ENCODE data around the gene DNAJB8. TPM values are rescaled to one million over a fixed set of nuclear protein-coding genes. Genes with fewer than 3 reads are reported as not detected.

DNAJB8 gene
- polyA plus RNA-seq, 1 experiment: not detected

GRCh38 chr3:128439226-128439625 lies 27.5 kb downstream of the DNAJB8 start:
- no peak for DNase-seq (ENCODE audit: low read depth, low spot score)
- ChIA-PET CTCF (no interaction called here), POLR2A (no interaction called here)
- Histone ChIP-seq H3K27me3 (ENCODE audit: control insufficient read depth, insufficient read depth, low read length) (peaks cover 46% of the 10 kb centered on the region), H3K9me3 (ENCODE audit: control insufficient read depth, insufficient read depth, low read length) (0 out of 2 replicates have a peak, but pooled peaks cover 3% of the 10 kb centered on the region), H3K27ac (ENCODE audit: low read depth, low read length) (no peak overlapping the region), H3K4me3 (ENCODE audit: low read depth, low read length) (no peak overlapping the region)
- TF ChIP-seq, protein P1, sequence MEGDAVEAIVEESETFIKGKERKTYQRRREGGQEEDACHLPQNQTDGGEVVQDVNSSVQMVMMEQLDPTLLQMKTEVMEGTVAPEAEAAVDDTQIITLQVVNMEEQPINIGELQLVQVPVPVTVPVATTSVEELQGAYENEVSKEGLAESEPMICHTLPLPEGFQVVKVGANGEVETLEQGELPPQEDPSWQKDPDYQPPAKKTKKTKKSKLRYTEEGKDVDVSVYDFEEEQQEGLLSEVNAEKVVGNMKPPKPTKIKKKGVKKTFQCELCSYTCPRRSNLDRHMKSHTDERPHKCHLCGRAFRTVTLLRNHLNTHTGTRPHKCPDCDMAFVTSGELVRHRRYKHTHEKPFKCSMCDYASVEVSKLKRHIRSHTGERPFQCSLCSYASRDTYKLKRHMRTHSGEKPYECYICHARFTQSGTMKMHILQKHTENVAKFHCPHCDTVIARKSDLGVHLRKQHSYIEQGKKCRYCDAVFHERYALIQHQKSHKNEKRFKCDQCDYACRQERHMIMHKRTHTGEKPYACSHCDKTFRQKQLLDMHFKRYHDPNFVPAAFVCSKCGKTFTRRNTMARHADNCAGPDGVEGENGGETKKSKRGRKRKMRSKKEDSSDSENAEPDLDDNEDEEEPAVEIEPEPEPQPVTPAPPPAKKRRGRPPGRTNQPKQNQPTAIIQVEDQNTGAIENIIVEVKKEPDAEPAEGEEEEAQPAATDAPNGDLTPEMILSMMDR (IDR thresholded peaks at IDR 0.05; ENCODE audit: low read depth, low read length): no peak

DNA sequence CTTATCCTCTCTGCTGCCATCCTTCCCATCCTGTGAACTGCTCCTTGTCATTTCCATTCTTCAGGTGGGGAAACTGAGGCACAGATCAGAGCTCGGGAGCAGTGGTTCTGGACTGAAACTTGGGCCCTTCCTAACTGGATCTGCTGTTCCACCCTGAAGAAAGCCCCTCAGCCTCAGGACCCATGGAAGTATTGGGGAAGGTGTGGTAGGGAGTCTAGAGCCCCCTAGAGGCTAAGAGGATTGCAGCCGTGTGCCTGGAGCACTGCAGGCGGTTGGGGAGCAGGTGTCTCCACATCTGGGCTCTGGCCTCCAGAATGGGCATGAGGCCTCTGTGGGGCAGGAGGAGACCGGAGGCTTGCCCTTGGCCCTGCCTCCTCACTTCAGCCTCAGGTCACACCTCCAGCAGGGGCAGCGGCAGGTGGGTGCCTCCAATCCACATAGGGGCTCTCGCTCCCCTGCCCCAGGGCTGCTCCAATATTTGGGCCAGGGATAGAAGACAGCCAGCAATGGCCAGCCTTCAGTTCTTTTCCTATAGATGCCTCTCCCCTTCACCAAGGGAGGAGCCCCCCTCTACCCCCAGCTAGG lies 28.1 kb downstream of the DNAJB8 start:
- Histone ChIP-seq H3K9me3 (ENCODE audit: control insufficient read depth, insufficient read depth, low read length) (0 out of 2 replicates have a peak, but pooled peaks cover 3% of the 10 kb centered on the region), H3K27ac (ENCODE audit: low read depth, low read length) (no peak overlapping the region), H3K4me3 (ENCODE audit: low read depth, low read length) (no peak overlapping the region), H3K27me3 (ENCODE audit: control insufficient read depth, insufficient read depth, low read length) (peaks cover 49% of the 10 kb centered on the region)
- TF ChIP-seq, protein P1 (IDR thresholded peaks at IDR 0.05; ENCODE audit: low read depth, low read length): peak; percentile 39
- ChIA-PET POLR2A (no interaction called here), CTCF (interaction anchor here (1.5 kb wide), 1 partner anchor 59 kb away, joined by 3 read pairs; no protein-coding TSS in a partner anchor)
- no peak for DNase-seq (ENCODE audit: low read depth, low spot score)

DNA sequence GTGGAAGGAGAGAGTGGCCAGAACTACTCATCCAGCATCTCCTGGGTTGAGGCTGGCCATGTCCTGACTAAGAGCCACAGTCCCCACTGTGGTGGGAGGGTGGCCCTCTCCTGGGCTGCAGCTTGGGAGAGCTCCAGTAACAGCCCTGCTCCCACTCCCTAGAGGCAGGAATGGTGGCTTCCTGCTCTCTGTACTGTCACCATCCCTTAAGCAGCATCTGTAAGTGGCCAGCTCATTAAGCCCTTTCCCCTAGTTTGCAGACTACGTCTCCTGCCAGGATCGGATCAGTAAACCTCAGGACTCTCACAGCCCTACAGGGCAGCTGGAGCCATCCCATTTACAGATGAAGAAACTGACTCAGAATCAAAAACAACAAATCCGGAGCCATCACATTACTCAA lies 30.5 kb downstream of the DNAJB8 start:
- H3K27ac ChIP-seq (ENCODE audit: low read depth, low read length): no peak overlapping the region
- TF ChIP-seq, protein P1 (IDR thresholded peaks at IDR 0.05; ENCODE audit: low read depth, low read length): 0 out of 2 replicates have a peak, but pooled peaks have one; percentile 5
- 0 out of 2 replicates have a peak, but pooled peaks cover 3% of the 10 kb centered on the region for H3K9me3 ChIP-seq (ENCODE audit: control insufficient read depth, insufficient read depth, low read length)
- no peak overlapping the region for H3K4me3 ChIP-seq (ENCODE audit: low read depth, low read length)
- peaks cover 52% of the 10 kb centered on the region for H3K27me3 ChIP-seq (ENCODE audit: control insufficient read depth, insufficient read depth, low read length)
- ChIA-PET CTCF (no interaction called here), POLR2A (no interaction called here)
- no peak for DNase-seq (ENCODE audit: low read depth, low spot score)

GRCh38 chr3:128435561-128435960 lies 31.1 kb downstream of the DNAJB8 start:
- no peak overlapping the region for H3K4me3 ChIP-seq (ENCODE audit: low read depth, low read length)
- peaks cover 55% of the 10 kb centered on the region for H3K27me3 ChIP-seq (ENCODE audit: control insufficient read depth, insufficient read depth, low read length)
- no peak overlapping the region for H3K27ac ChIP-seq (ENCODE audit: low read depth, low read length)
- DNase-seq (ENCODE audit: low read depth, low spot score): no peak
- POLR2A ChIA-PET: no interaction called here
- CTCF ChIA-PET: no interaction called here
- 0 out of 2 replicates have a peak, but pooled peaks cover 3% of the 10 kb centered on the region for H3K9me3 ChIP-seq (ENCODE audit: control insufficient read depth, insufficient read depth, low read length)
- TF ChIP-seq, protein P1 (IDR thresholded peaks at IDR 0.05; ENCODE audit: low read depth, low read length): no peak

DNA sequence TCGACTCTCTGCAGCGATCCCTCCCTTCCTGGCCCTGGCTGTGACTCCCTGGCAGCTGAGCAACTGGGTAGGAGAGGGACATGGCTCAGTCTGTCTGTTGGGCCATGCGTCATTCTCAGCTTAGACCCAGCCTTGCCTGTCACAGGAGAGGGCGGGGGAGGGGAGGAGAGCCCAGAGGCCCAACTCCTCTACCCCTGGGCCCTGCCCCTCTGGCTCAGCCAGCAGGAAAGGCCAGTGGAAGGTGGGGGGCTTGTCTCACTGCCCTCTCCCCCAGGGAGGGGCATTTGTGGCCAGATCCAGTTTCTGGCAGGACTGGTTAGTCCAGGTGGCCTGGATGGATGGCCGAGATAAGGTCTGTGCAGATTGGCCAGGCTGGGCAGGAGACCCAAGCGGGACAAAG lies 31.6 kb downstream of the DNAJB8 start:
- Histone ChIP-seq H3K4me3 (ENCODE audit: low read depth, low read length) (no peak overlapping the region), H3K27ac (ENCODE audit: low read depth, low read length) (no peak overlapping the region), H3K9me3 (ENCODE audit: control insufficient read depth, insufficient read depth, low read length) (0 out of 2 replicates have a peak, but pooled peaks cover 3% of the 10 kb centered on the region), H3K27me3 (ENCODE audit: control insufficient read depth, insufficient read depth, low read length) (peaks cover 55% of the 10 kb centered on the region)
- DNase-seq (ENCODE audit: low read depth, low spot score): no peak
- ChIA-PET CTCF (interaction anchor here (1.5 kb wide), 1 partner anchor 174 kb away, joined by 4 read pairs; no protein-coding TSS in a partner anchor), POLR2A (no interaction called here)
- TF ChIP-seq, protein P1 (IDR thresholded peaks at IDR 0.05; ENCODE audit: low read depth, low read length): no peak

All from AG04450 (cell line).